ENCODE results near the gene CLCA2.

DNA sequence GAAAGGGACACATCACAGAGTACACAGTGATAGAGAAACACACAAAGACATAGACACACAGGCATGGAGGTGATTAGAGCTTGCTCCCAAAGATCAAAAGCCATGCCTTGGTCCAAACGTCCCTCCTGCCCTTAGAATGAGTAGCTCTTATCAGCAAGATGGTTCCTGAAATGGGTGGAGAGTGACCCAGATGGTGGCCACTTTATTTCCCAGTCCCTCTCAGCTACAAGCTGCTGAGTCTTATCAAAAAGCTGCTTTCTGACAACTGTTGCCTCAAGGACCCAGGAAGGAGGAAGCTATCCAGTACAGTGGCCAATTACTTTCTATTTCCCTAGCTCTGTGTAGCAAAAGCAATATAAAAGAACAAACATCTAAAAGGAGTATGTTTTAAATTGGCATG, 37.0 kb downstream of the CLCA2 start:
- TF ChIP-seq EZH2phosphoT487 (IDR thresholded peaks at IDR 0.05; ENCODE audit: insufficient read depth, low read depth) (no peak), EZH2 (IDR thresholded peaks at IDR 0.05; ENCODE audit: insufficient read depth, poor library complexity, severe bottlenecking) (no peak)

Measured in GM23248 (cell line).